GM12872 (cell line): ENCODE measurements around the gene PPP1R14C.

Experiments used
- CTCF ChIP-seq: IDR thresholded peaks from 3 replicates; pipeline ENCODE4 v1.5.1; 2011; ENCODE audit warnings: low read depth, mild to moderate bottlenecking, low read length, moderate library complexity; ENCODE audit not compliant: insufficient read depth

The PPP1R14C gene

GRCh38 chr6:150243620-150244314 lies 100.9 kb downstream of the PPP1R14C start:
- no peak for TF ChIP-seq CTCF

- no peak for TF ChIP-seq CTCF
These were observed 102.5 kb downstream of the PPP1R14C start for GRCh38 chr6:150245148-150245935.

GRCh38 chr6:150247803-150248202 lies 105.0 kb downstream of the PPP1R14C start:
- no peak for TF ChIP-seq CTCF

GRCh38 chr6:150248300-150248699 lies 105.5 kb downstream of the PPP1R14C start:
- no peak for TF ChIP-seq CTCF

- TF ChIP-seq CTCF: no peak
These were observed 106.4 kb downstream of the PPP1R14C start for GRCh38 chr6:150249261-150249660.

- no peak for TF ChIP-seq CTCF
These were observed 108.0 kb downstream of the PPP1R14C start for GRCh38 chr6:150250826-150251225.

GRCh38 chr6:150251566-150252186 lies 108.8 kb downstream of the PPP1R14C start:
- no peak for TF ChIP-seq CTCF
